ENCODE measurements around the gene PFKFB4. TPM values are rescaled to one million over a fixed set of nuclear protein-coding genes. Genes with fewer than 3 reads are reported as not detected.
"Not testable (repeated sequence)": the region's sequence is repeated elsewhere in the genome, so short reads cannot be mapped to it uniquely, and the experiment has no call there.

PFKFB4 gene
- polyA plus RNA-seq, 3 donors: 5.3 to 6.2 (median 6.0) TPM

GRCh38 chr3:48501196-48501595, 55.4 kb downstream of the PFKFB4 start:
- DNase-seq: no peak

GRCh38 chr3:48500656-48501055, 55.9 kb downstream of the PFKFB4 start:
- no peak for DNase-seq

GRCh38 chr3:48493203-48493501, 63.5 kb downstream of the PFKFB4 start:
- DNase-seq: no peak

GRCh38 chr3:48492461-48493202, 64.0 kb downstream of the PFKFB4 start:
- no peak for DNase-seq

- no peak for DNase-seq
These were observed 69.7 kb downstream of the PFKFB4 start for GRCh38 chr3:48486952-48487351.

GRCh38 chr3:48482822-48483221, 73.8 kb downstream of the PFKFB4 start:
- DNase-seq: not testable (repeated sequence)

GRCh38 chr3:48480891-48481290, 75.7 kb downstream of the PFKFB4 start:
- DNase-seq: not testable (repeated sequence)

GRCh38 chr3:48478626-48479555, 77.7 kb downstream of the PFKFB4 start:
- no peak for DNase-seq

GRCh38 chr3:48477959-48478520, 78.6 kb downstream of the PFKFB4 start:
- no peak for DNase-seq

GRCh38 chr3:48476426-48477053, 80.1 kb downstream of the PFKFB4 start:
- DNase-seq: no peak

GRCh38 chr3:48475188-48475587, 81.4 kb downstream of the PFKFB4 start:
- no peak for DNase-seq

- DNase-seq: no peak
These were observed 82.0 kb downstream of the PFKFB4 start for GRCh38 chr3:48474619-48475018.

- DNase-seq: not testable (repeated sequence)
These were observed 82.6 kb downstream of the PFKFB4 start for GRCh38 chr3:48474031-48474430.

- no peak for DNase-seq
These were observed 83.0 kb downstream of the PFKFB4 start for GRCh38 chr3:48473617-48473952.

GRCh38 chr3:48472923-48473616, 83.5 kb downstream of the PFKFB4 start:
- DNase-seq: peak; percentile 92

- DNase-seq: no peak
These were observed 84.0 kb downstream of the PFKFB4 start for GRCh38 chr3:48472673-48472922.

GRCh38 chr3:48470286-48470685, 86.3 kb downstream of the PFKFB4 start:
- no peak for DNase-seq

GRCh38 chr3:48469046-48469915, 87.3 kb downstream of the PFKFB4 start:
- DNase-seq: no peak

GRCh38 chr3:48468329-48468731, 88.3 kb downstream of the PFKFB4 start:
- no peak for DNase-seq
